NCI-H748 treated with DMSO at 0.1 percent for 48 hours (cell line): Measurements from ENCODE around the gene PLCB4.

Source experiments
- DNase-seq: peaks from one replicate; lab custom pipeline; 2025; lab: John Stamatoyannopoulos, UW

PLCB4 gene

DNA sequence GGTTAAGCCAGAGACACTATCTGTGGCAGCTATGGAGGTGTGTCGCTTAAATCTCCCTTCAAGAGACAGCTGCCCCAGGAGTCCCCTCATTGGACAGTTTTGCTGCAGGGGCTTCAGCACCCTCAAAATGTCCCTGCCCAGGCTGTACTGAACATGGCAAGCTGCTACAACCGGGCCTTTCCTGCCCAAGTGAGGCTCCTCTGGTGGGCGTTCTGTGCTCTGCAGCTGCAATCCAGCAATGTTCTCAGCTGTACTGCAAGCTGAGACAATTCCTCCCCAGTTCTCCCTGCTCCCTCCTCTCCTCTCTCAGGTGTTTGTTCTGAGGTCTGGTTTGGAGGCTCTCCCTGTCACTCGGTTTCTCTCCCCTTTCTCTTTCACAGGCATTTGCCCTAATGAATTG, 254.7 kb downstream of the PLCB4 start:
- no peak for DNase-seq

DNA sequence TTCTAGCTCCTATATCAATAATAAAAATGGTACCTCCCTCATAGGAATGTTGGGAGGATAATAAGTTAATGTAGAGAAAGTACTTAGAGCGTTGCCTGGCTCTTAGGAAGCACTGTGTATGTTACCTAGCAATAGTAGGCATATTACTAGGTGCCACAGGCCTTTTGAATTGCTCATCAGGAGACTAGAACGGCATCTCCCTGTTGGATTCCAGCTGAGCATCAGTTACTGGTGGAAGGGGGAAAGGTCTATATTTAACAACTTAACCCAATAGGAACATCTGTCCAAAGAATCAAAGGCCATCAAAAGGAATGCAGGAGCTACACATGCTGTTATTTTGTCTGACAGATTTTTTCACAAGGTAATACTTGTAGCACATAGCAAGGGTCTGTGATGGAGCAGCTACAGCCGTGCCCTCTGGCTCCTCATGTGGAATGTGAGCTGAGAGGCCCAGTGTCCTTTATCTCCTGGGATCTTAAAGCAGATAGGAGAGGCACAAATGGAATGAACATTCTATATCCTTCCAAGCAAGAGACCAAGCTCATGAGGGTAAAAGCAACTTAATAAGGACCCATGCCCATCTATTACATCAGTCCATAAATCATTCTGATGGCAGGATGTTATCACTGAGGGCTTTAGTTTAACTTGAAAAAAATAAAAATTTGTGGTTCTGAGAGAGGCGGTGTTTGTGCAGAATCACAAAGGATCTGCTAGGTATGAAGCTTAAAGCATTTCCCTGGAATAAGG, 260.6 kb downstream of the PLCB4 start:
- DNase-seq = no peak

DNA sequence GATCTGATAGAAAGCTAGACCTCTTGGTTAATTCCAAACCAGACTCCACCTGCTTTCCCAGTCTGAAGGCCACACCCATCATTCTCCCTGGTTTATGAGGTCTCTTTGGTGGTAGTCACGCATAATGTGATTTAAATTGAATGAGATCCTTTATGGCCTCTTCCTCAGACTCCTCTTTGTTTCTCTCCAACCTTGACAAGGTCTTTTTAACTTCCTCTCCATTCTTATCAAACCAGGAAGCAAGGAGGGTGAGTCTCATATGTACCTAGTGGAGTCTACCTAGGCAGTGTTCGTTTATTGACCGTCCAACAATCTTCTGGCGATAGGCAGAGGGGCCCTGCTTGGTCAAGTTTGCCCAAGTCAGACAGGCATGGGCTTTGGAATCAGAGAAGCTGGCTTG, 261.3 kb downstream of the PLCB4 start:
- DNase-seq = peak; percentile 30

DNA sequence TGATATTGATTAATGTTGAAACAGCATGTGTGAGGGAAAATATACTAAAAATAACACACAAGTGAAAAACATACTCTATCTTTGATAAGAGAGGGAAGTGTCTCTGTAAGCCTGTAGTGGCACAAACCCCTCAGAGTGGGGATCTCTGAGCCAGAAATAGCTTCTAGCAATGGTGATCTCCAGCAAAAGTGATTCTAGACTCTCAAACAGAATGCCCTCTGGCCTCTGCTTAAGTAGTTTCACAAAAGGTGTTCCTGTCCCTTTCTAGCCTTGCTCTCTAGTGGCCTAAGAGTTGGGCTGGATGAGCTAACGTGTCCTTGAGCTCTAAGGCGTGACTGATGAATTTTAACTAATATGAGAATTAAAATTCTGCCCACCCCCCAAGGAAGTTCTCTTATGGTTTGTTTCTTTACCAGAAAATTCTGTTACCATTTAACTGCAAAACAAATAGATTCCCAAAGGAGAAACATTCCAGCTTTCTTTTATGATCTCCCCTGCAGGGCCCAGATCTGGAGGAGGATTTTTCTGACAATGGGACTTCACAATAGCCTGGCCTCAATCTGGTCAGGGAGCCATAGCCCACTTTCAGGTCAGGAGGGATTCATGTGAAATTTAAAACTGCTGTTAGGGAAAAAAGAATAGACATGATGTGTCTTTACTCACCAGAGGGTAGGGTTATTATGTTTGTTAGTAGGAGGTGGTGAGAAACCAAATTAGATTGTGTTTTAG, 263.0 kb downstream of the PLCB4 start:
- DNase-seq = no peak

DNA sequence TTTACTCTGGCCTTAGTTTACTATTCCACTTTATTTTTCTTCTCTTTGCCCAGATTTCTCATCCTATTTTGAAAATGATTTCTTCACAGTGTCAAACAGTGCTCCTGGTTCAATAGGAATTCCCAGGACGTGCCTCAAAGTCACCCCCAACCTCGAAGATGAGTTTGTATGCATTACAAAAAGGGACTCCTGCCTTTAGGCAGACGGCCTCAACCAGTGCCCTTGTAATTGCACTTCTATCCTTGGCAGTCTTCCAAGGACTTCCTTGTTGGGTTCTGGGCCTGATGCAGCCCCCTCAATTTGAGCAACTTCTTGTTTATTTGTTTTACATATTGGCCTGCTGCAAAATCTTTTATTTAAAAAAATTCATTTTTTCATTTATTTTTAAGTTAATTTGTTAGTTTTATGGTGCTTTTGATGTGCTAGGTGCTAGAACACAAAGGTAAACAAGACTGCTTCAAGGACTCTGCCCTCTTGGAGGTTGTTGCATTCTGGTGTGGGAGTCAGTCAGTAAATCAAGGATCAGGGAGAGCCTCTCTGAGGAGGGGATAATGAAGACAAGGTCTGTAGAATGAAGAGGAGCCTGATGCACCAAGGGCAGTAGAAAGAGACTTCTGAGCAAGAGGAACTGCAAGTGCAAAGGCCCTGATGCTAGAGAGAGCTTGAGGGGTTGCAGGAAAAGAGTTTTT, 264.0 kb downstream of the PLCB4 start:
- peak; percentile 40 for DNase-seq

DNA sequence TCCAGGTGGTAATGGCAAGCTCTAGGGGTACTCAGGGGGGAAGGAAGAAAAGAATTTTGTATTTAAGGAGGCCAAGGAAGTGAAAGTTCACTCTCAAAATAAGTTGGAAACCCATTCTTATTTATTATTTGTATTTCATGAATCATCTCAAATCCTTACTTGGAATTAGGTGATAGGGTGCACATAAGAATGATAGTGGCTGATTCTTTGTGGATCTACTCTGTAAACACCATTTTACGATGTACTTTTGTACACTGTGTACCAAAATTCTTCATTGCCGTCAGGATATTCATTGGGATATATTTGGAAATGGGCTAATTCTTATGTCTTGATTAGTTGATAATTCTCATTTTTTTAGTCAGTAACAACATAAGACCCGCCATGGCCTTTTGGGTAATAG, 266.0 kb downstream of the PLCB4 start:
- no peak for DNase-seq

DNA sequence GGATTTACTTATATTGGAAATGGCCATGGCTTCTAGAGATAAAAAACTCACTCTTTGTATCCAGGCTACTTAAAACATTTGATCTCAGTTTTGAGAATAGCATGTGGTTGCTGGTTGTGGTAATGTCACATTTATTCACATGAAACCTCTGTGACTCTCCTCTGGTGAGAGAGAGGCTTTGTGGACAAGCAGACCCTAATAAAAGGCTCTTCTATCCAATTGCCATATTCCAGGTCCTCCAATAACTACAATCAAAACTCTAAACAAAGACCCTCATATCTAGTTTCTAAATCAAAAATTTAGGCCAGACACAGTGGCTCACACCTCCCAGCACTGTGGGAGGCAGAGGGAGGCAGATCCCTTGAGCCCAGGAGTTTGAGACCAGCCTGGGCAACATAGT, 269.2 kb downstream of the PLCB4 start:
- no peak for DNase-seq

DNA sequence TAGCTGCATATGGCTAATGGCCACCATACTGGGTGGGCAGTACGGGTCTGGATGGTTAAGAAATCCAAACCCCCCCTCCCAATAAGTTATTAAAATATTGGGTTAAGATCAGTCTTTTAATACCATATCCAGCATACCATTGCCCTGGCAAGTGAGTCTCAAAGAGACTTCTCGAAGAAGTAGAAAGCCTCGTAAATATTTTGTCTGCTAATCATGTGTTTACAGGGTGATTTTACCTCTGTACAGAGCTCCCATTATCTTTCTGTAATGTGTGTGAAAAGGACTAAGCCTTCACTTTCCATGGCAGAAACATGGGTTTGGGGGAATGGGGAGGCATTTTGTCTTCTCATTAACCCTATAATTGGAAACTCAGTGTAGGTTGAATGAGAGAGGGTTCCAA, 270.8 kb downstream of the PLCB4 start:
- no peak for DNase-seq

DNA sequence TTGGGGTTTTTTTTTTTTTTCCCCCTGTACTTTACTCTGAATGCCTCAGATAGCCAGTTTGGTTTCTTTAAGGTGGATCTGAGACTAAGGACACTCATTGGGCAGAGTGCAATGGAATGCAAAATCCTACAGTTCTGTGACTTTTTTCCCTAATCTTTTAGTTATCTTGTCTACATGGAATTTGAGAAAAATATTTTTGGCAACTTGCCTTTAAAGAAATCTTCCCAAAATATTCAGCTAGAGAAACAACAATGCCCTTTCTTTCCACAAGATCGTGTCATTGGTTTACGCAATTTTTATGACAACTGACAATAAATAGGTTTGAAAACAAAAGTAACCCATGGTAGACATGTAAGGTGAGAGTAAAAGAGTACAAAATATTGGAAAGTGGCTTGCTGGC, 273.8 kb downstream of the PLCB4 start:
- DNase-seq = no peak

DNA sequence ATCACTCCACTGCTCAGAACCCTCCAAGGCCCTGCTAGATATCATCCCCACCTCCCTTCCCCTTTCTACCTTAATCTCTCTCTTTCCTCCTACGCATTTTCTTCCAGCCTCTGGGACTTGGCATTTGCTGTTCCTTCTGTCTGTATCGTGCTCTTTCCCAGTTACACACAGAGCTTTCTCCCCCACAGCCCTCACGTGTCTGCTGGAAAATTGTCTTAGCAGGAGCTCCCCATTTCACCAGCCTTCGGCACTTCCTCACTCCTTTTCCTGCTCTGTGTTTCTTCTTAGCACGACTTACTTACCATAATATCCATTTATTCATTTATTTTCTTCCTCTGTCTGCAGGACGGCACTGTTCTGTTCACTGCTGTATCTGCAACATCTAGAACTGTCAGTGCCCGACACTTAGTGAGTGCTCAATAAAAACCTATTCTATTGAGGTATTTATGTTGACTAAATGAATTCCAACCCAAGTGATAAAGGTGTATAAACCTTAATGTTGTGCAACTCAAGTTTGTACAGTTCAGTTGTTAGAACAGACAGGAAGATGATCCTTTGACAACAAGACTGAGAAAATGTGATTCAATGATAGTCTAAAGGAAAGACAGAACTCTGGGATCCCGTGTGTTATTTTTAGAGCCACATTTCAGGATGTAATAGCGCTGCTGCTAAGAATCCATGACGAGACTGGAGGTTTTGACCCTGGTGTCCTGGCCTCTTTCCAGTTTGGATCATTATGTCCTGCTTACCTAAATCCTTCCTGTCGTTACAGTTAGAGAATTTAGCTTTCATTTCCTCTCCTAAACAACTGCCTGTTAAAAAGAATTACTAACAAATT, 275.4 kb downstream of the PLCB4 start:
- DNase-seq = peak; percentile 23

DNA sequence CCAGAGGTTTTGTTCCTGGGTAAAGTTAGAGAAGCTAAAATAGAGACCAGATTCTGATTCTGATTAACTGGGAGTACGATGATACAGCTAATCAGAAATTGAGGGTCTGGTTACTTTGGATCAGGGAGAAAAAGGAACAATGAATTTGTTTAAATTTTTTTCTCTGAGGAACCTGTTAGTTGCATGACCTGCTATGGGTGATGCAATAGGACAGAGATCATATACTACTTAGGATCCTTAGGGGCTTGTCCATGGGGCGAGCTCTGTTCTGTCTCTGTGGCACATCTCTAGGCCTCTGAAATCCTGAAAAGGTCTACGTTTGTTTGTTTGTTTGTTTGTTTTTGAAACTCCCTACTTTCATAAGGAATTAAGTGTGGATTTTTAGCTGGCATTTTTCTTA, 279.4 kb downstream of the PLCB4 start:
- no peak for DNase-seq

DNA sequence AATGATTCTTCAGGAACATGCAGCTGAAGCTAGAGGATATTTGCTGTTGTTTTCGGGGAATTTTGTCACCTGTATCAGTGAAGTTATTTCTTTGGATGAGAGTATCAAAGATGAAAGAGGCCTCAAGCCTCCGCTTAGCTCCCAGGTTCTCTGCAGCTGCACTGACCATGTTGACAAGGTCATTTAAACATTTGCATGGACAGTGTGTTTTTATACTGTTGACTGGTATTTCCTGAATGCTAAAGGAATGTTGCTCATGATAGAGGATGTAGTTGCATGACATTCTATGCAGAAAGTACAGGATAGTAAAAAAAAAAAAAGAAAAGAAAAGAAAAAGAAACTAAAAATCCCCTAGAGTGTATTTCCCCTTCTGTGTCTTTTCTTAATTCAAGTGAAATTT, 279.9 kb downstream of the PLCB4 start:
- no peak for DNase-seq

DNA sequence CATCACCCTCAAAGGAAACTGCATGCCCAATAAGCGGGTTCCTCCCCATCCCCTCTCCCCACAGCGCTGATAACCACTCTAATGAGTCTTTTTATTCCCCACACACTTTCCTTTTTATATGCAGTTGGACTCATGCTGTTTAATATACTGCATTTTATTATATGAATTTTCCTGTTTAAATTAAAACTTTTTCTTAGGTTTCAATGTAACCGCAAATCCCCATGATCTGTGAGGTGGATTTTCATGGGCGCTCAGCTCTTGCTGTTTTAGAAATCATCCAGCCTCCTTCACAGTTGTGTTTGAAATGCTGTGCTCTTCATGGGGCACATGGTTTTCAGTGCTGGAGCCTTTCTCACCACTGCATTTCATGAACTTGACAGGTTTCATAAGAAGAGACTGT, 280.4 kb downstream of the PLCB4 start:
- DNase-seq = no peak

DNA sequence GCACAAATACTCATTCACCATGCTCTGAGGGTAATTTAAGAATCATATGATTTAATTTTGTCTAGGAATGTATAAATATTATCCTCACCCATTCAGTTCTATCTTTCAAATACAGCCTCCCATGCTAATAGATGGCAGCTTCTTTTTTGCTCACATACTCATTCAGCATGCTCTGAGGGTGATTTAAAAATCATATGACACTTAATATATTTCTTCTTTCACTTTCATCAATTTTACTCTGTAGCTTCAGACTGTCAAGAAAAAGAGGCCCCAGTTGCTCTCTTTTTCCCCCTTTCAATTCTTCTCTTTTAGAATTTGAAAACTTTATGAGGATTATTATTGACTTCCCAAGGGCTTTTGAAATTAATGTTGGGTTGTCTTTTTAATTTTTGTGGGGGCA, 283.9 kb downstream of the PLCB4 start:
- no peak for DNase-seq

DNA sequence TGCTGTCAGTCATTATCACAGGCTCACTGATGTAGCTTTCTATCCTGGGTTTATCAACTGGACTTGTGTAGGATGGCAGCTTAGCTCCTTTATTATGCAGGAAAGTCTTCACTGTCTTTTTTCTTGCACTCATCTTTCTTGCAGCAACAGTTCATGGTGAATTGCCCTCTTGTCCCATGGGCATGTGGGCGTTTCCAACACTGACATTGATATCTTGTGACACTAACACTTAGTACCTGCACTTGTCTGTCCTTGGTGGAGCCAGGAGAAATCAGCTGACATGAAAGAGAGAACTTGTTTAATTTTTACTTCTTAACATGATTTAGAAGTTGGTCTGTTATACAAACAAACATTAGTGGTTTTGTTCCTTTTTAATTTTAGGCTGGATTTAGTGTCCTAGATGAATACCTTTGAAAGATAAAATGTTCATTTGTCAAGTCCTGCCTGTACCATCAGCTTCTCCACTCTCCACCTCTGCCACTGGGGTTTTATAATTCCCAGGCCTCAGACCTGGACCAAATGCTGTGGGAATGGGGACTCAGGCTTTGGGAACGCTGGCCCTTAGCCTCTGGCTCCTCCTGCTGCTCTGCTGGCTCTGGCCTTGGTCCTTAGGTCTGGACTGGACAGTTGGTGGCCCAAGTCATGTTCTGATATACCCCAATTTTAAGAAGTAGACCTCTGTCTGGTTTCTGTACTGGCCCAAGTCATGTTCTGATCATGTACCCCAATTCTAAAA, 284.5 kb downstream of the PLCB4 start:
- DNase-seq = no peak

DNA sequence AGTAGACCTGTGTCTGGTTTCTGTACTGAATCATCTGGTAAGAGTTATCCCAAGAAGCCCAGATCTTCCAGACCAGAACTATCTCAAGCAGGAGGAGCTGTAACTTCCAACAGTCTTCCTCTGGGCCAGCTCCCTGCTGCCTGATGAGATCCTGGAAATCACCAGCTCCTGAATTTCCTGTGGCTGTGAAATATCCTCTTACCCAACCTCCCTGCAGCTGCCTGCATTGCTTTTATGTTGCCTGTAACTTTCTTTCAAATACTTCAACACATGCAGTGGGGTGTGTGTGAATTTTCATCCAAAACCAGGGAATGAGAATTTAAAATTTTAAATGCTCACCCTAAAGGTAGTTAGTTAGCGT, 285.0 kb downstream of the PLCB4 start:
- no peak for DNase-seq

DNA sequence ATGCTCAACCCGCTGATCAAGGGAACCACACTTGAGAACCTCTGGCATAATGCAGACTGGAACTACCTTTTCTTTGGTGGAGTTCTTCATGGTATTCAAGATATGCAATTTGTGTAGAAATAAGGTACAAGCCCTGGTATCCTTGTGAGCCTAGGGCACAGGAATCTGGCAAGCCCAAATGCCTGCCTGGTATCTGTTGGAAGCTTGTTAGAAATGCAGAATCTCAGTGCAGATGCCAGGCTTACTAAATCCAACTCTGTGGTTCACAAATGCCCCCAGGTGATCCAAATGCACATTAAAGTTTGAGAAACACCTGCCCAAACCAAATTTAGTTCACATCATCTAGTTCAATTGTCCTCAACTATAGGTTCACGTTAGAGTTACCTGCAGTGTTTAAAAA, 285.7 kb downstream of the PLCB4 start:
- DNase-seq = no peak

DNA sequence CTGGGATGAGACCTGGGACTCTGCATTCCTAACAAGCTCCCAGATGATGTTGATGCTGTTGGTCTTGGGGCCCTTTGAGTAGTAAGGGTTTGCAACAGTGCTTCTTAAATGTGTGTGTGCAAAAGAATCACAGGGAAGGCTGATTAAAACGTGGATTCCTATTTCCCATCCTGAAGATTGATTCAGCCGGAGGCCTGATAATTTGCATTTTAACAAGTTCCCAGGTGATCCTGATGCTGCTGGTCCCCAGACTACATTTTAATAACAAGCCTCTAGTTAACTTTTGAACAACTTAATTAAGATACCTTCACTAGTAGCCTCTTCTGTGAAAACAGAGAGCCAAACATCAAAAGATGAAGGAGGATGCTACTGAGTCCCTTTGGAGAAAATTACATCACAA, 289.1 kb downstream of the PLCB4 start:
- DNase-seq = no peak

DNA sequence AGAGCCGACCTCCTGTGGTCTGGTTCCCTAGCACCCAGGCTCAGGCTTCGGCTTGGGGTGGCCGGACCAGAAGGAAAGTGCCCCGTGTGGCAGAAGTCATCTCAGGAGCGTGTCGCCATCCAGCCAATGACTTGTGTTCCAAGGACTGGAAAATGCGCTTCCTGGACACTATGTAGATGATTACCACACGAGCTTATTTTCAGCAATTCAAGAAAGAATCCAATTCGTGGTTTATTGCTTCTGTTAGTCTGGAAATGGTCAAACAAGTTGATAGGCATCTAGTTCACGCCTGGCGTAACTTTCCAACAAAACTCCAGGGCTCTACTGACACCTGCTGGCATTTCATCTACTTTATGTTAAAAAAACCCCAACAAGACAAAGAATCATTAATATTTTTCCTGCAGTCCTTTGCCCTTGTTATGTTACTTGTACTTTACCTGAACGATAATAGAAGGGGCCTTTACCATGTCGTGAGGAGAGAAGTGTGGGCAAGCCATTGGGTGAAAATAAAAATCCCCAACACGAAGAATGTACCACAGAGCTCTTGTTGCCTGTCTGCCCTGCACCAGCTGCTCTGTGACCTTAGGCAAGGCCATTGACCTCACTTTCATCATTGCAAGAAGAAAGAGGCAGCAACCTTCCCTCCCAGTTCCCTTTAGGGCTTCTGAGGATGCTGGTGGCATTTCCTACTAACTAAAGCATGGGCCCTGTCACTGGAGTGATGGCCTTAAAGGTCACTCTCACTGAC, 290.8 kb downstream of the PLCB4 start:
- DNase-seq = peak; percentile 67

DNA sequence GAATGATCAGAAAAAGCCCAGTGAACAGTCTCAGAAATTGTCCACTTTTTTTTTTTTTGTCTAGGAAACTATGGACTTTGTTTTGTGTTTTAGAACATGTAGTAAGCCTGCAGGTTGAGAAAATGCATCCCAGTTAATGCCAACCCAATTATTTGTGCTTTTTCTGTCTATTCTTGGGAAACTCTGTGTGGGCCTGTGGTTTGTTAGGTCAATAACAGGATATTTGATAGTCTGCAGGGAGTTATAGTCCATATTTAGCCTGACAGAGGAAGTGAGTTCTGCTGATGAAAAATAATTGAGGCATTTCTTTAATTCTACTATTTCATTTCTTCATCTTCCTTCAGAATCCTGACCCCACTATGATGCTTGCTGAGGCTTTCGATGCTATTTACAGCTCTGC, 291.5 kb downstream of the PLCB4 start:
- no peak for DNase-seq

DNA sequence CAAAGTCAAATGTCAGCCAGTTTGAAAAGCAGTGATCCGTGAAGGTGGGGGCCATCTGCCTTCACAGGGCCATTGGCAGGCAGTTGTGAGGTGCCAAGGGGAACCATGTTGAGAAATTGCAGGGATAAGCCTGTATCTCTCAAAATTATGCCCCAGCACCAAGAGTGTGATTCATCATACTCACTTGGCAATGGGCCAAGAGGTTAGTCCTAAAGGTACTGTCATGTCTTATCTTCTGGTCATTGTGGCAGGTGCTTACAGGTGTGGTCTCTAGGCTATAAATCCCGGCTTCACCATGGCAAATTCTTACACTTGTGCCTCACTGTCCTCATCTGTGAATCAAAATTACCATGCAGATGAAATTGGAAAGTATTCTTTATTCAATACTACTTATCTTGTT, 294.8 kb downstream of the PLCB4 start:
- DNase-seq = no peak
